Measurements from ENCODE around the gene GXYLT2. TPM values are rescaled to one million over a fixed set of nuclear protein-coding genes. Genes with fewer than 3 reads are reported as not detected.

GXYLT2 gene
- total and polyA plus RNA-seq, 9 donors: 20.0 to 41.1 (median 29.8) TPM

DNA sequence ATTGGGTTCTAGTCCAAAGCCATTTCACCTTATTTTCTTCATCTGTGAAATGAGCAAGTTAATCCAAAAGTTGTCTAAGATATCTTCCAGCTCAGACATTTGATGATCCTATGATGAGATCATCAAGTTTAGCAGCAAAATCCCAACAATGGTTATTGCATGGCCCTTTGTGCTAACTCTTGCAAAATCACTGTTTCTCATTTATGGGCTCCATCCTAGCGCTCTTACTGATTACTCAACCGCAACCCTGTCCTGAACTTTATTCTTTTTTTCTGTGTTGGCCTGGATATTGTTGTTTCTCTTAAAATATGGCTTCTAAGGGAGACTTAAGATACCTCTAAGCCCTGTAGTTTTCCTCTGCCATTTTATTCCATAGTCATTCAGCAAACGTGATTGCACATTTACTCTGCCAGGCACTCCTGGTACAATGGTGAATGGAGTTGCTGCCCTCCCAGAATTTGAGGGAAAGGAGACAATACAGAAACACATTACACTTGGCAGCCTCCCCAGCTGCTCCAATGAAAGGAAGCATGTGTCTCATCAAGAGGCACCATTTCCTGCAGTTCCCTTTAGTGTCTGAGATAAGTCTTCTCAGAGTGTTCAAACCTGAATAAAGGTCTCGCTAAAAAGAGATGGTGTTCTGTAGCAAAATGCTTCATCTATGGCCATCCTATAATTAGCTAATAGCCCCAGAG is 4.4 kb downstream of the GXYLT2 start:
- Histone ChIP-seq H3K4me1 (ENCODE audit: control insufficient read depth, insufficient read depth, low read length) (peaks cover 34% of the 10 kb centered on the region), H3K4me3 (ENCODE audit: low read length) (no peak overlapping the region), H3K27me3 (ENCODE audit: control insufficient read depth, insufficient read depth, low read length) (peaks cover 3% of the 10 kb centered on the region), H3K27ac (ENCODE audit: low read length) (peak overlapping the region; percentile 87), H3K36me3 (ENCODE audit: control insufficient read depth, insufficient read depth, low read length) (peaks cover 9% of the 10 kb centered on the region), H3K9me3 (replicated peaks; ENCODE audit: control insufficient read depth, low read depth, low read length) (no peaks in the 10 kb centered on the region)
- no CpG with 5 or more reads among the region's 4 CpGs for WGBS (ENCODE audit: insufficient coverage)
- peak; percentile 92 for DNase-seq

DNA sequence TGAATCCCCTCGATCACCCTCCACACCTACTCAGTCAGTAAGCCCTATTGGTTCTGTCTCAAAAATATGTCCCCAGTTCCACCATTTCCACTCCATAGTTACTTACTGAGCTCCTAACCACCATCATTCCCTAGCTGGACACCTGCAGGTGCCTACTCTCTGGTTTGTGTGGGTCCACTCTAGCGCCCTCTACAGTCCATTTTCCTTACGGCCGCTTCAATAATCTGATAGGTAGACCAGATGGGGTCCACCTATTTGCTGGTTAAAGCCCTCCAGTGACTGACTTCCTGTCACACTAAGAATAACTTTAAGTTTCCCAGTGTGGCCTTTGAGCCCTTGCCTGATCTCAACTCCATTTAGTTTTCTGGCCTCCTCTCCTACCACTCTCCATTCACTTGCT is 5.0 kb downstream of the GXYLT2 start:
- H3K27me3 ChIP-seq (ENCODE audit: control insufficient read depth, insufficient read depth, low read length): peaks cover 3% of the 10 kb centered on the region
- WGBS (ENCODE audit: insufficient coverage): 56% methylated on average over 4 of the region's 4 CpGs
- no peak overlapping the region for H3K4me3 ChIP-seq (ENCODE audit: low read length)
- peaks cover 9% of the 10 kb centered on the region for H3K36me3 ChIP-seq (ENCODE audit: control insufficient read depth, insufficient read depth, low read length)
- no peak for DNase-seq
- H3K27ac ChIP-seq (ENCODE audit: low read length): peak overlapping the region; percentile 87
- H3K4me1 ChIP-seq (ENCODE audit: control insufficient read depth, insufficient read depth, low read length): peaks cover 33% of the 10 kb centered on the region
- H3K9me3 ChIP-seq (replicated peaks; ENCODE audit: control insufficient read depth, low read depth, low read length): no peaks in the 10 kb centered on the region

DNA sequence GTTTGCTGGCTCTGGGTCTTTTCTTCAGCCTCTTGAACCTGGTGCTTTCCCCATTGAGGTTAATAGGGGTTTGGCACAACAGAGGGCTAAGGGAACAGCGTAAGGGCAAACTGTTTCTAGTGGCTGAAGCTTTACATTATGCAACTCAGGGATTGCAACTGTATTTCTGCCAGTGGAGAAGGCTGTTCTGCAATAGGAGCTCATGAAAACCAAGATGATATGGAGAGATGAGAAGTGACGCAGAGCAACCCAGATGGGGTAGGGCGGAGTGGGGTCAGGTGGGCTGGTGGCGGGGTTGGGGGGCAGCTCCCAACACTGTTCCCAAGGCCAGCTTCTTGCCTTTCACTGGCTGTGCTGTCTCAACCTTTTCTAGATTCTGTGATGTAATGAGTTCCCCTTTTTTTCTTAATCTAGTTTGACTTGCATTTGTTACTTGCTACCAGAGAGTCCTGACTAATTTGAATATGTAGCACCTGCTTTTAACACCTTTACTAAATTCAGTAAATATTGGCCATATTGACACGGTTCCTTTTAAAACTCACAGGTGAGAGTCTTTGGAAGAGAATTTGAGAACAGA is 7.2 kb downstream of the GXYLT2 start:
- DNase-seq: no peak
- H3K9me3 ChIP-seq (replicated peaks; ENCODE audit: control insufficient read depth, low read depth, low read length): no peaks in the 10 kb centered on the region
- H3K27me3 ChIP-seq (ENCODE audit: control insufficient read depth, insufficient read depth, low read length): peaks cover 2% of the 10 kb centered on the region
- WGBS (ENCODE audit: insufficient coverage): 88% methylated on average over 3 of the region's 5 CpGs
- H3K4me3 ChIP-seq (ENCODE audit: low read length): no peak overlapping the region
- H3K4me1 ChIP-seq (ENCODE audit: control insufficient read depth, insufficient read depth, low read length): peaks cover 27% of the 10 kb centered on the region
- H3K27ac ChIP-seq (ENCODE audit: low read length): no peak overlapping the region
- peaks cover 9% of the 10 kb centered on the region for H3K36me3 ChIP-seq (ENCODE audit: control insufficient read depth, insufficient read depth, low read length)

DNA sequence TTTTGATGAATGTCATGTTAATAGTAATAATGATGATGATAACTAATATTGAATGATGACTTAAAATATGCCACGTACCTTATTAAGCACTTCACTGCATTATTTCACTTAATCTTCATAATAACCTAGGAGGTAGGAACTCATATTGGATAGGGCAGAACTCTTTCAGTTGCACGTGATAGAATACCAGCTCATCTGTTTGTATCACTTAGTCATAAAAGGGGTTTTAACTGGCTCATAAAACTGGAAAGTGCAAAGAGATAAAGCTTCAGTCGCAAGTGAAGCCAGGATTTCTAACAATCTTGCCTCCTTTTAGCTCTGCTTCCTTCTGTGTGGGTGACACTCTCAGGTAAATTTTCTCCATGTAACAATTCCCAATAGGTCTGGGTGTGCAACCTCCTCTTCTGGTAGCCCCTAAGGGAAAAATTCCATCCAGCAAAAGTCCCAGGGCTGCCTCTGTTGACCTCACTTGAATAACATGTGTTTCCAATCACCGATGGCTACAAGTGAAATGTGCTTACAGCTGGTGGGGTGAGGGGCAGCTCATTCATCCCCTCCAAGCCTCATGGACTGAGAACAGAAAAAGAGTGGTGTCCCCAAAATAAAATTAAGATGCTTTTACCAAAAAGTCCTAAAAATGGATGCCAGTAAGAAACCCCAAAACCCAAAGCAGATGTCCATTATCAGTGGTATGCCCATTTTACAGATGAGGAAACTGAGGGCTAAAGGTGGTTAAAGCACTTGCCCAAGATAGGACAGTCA is 9.3 kb downstream of the GXYLT2 start:
- peaks cover 2% of the 10 kb centered on the region for H3K27me3 ChIP-seq (ENCODE audit: control insufficient read depth, insufficient read depth, low read length)
- no peak for DNase-seq
- H3K27ac ChIP-seq (ENCODE audit: low read length): no peak overlapping the region
- peaks cover 9% of the 10 kb centered on the region for H3K36me3 ChIP-seq (ENCODE audit: control insufficient read depth, insufficient read depth, low read length)
- no peaks in the 10 kb centered on the region for H3K9me3 ChIP-seq (replicated peaks; ENCODE audit: control insufficient read depth, low read depth, low read length)
- WGBS (ENCODE audit: insufficient coverage): no CpG with 5 or more reads among the region's 4 CpGs
- H3K4me1 ChIP-seq (ENCODE audit: control insufficient read depth, insufficient read depth, low read length): peaks cover 17% of the 10 kb centered on the region
- no peak overlapping the region for H3K4me3 ChIP-seq (ENCODE audit: low read length)

GRCh38 chr3:72897758-72898007 is 9.8 kb downstream of the GXYLT2 start:
- no peak overlapping the region for H3K27ac ChIP-seq (ENCODE audit: low read length)
- H3K27me3 ChIP-seq (ENCODE audit: control insufficient read depth, insufficient read depth, low read length): peaks cover 2% of the 10 kb centered on the region
- no peak overlapping the region for H3K4me3 ChIP-seq (ENCODE audit: low read length)
- H3K36me3 ChIP-seq (ENCODE audit: control insufficient read depth, insufficient read depth, low read length): peaks cover 9% of the 10 kb centered on the region
- H3K4me1 ChIP-seq (ENCODE audit: control insufficient read depth, insufficient read depth, low read length): peaks cover 12% of the 10 kb centered on the region
- H3K9me3 ChIP-seq (replicated peaks; ENCODE audit: control insufficient read depth, low read depth, low read length): no peaks in the 10 kb centered on the region
- no peak for DNase-seq

DNA sequence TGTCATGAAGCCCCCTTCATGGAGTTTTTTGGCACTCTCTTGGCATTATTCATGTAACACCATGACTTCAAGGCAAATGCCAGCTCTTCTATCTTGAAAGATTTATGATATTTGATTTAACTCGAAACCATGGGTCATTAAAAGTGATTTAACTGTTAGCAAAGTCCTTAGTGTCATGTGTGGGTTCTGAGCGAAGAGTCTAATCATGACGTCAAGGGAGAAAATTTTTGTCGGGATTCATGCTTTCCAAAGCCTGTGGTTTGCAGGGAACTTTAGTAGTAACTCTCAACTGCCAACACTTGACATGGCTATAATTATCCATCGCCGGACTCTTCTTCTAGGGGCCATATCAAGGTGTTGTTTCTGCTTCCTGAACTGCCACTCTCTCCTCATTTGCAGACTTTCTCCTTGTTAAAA is 11.5 kb downstream of the GXYLT2 start:
- Histone ChIP-seq H3K27me3 (ENCODE audit: control insufficient read depth, insufficient read depth, low read length) (peaks cover 2% of the 10 kb centered on the region), H3K27ac (ENCODE audit: low read length) (no peak overlapping the region), H3K36me3 (ENCODE audit: control insufficient read depth, insufficient read depth, low read length) (no peaks in the 10 kb centered on the region), H3K4me1 (ENCODE audit: control insufficient read depth, insufficient read depth, low read length) (peaks cover 8% of the 10 kb centered on the region), H3K9me3 (replicated peaks; ENCODE audit: control insufficient read depth, low read depth, low read length) (no peaks in the 10 kb centered on the region), H3K4me3 (ENCODE audit: low read length) (no peak overlapping the region)
- 70% methylated on average over 5 of the region's 6 CpGs for WGBS (ENCODE audit: insufficient coverage)
- no peak for DNase-seq

DNA sequence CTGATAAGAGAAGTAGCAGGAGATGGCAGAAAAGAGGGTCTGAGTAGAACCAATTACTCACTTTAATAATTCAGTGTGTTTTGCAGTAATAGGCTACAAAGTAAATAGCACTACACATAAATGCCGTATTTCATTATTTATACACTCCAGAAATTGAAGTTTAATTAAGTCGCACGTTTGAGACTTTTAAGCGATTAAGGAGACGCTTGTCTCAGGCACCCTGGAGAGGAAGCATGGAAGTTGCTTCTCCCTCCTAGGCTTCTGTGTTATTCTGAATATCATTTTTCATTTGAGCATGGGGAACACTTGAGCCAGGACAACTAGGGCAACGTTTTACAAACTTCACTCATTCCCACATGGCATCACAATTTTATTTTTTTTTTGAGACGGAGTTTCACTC is 12.2 kb downstream of the GXYLT2 start:
- no peak overlapping the region for H3K4me3 ChIP-seq (ENCODE audit: low read length)
- peaks cover 2% of the 10 kb centered on the region for H3K27me3 ChIP-seq (ENCODE audit: control insufficient read depth, insufficient read depth, low read length)
- H3K9me3 ChIP-seq (replicated peaks; ENCODE audit: control insufficient read depth, low read depth, low read length): no peaks in the 10 kb centered on the region
- H3K27ac ChIP-seq (ENCODE audit: low read length): no peak overlapping the region
- DNase-seq: no peak
- 44% methylated on average over 2 of the region's 7 CpGs for WGBS (ENCODE audit: insufficient coverage)
- peaks cover 8% of the 10 kb centered on the region for H3K4me1 ChIP-seq (ENCODE audit: control insufficient read depth, insufficient read depth, low read length)
- no peaks in the 10 kb centered on the region for H3K36me3 ChIP-seq (ENCODE audit: control insufficient read depth, insufficient read depth, low read length)

GRCh38 chr3:72901840-72902239 is 14.0 kb downstream of the GXYLT2 start:
- Histone ChIP-seq H3K4me3 (ENCODE audit: low read length) (no peak overlapping the region), H3K4me1 (ENCODE audit: control insufficient read depth, insufficient read depth, low read length) (peaks cover 18% of the 10 kb centered on the region), H3K36me3 (ENCODE audit: control insufficient read depth, insufficient read depth, low read length) (no peaks in the 10 kb centered on the region), H3K9me3 (replicated peaks; ENCODE audit: control insufficient read depth, low read depth, low read length) (no peaks in the 10 kb centered on the region), H3K27ac (ENCODE audit: low read length) (no peak overlapping the region), H3K27me3 (ENCODE audit: control insufficient read depth, insufficient read depth, low read length) (peaks cover 2% of the 10 kb centered on the region)
- DNase-seq: no peak
- no CpG with 5 or more reads among the region's 2 CpGs for WGBS (ENCODE audit: insufficient coverage)

DNA sequence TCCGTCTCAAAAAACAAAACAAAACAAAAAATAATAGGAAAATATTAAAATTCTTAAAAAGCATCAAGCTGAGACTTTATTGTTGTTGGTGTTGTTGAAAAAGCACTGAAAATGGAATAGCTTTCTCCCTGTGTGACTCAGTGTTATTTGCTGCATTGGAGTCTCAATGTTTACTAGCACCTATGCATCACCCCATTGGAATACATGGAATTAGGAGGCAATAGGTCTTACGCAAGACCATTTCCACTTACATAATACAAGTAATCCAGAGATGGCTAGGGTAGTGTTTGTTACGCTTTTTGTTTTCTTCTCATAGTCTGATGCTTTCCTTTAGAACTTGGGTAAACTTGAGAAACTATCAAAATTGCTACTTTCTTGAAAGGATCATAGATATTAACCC is 15.2 kb downstream of the GXYLT2 start:
- no CpG with 5 or more reads among the region's 3 CpGs for WGBS (ENCODE audit: insufficient coverage)
- H3K27ac ChIP-seq (ENCODE audit: low read length): no peak overlapping the region
- H3K4me3 ChIP-seq (ENCODE audit: low read length): no peak overlapping the region
- no peak for DNase-seq
- H3K9me3 ChIP-seq (replicated peaks; ENCODE audit: control insufficient read depth, low read depth, low read length): no peaks in the 10 kb centered on the region
- H3K36me3 ChIP-seq (ENCODE audit: control insufficient read depth, insufficient read depth, low read length): no peaks in the 10 kb centered on the region
- H3K27me3 ChIP-seq (ENCODE audit: control insufficient read depth, insufficient read depth, low read length): peaks cover 2% of the 10 kb centered on the region
- peaks cover 25% of the 10 kb centered on the region for H3K4me1 ChIP-seq (ENCODE audit: control insufficient read depth, insufficient read depth, low read length)

DNA sequence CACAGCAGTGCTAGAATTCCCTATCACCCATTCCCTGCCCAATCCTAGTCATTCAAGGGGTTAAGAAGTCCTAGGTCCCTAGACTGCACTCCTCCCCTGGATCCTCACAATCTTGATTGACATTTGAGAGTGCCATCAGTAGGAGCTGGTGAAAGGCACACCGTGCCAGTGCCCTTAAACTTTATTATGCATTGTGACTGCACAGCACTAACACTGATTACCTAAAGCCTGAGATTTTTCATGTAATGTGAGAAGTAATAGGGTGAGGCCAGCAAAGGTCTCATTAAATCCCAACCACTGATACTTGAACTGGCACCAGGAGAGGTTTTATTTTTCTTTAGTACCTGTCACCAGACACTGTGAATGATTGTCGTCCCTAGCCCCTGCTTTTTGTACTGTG is 16.3 kb downstream of the GXYLT2 start:
- DNase-seq: no peak
- no peaks in the 10 kb centered on the region for H3K27me3 ChIP-seq (ENCODE audit: control insufficient read depth, insufficient read depth, low read length)
- no CpG with 5 or more reads among the region's 2 CpGs for WGBS (ENCODE audit: insufficient coverage)
- peaks cover 35% of the 10 kb centered on the region for H3K4me1 ChIP-seq (ENCODE audit: control insufficient read depth, insufficient read depth, low read length)
- no peaks in the 10 kb centered on the region for H3K9me3 ChIP-seq (replicated peaks; ENCODE audit: control insufficient read depth, low read depth, low read length)
- no peak overlapping the region for H3K27ac ChIP-seq (ENCODE audit: low read length)
- H3K4me3 ChIP-seq (ENCODE audit: low read length): no peak overlapping the region
- H3K36me3 ChIP-seq (ENCODE audit: control insufficient read depth, insufficient read depth, low read length): peaks cover 6% of the 10 kb centered on the region
